HK-2 (cell line): ENCODE measurements around the gene CTDSPL.
"Not testable (repeated sequence)": the region's sequence is repeated elsewhere in the genome, so short reads cannot be mapped to it uniquely, and the experiment has no call there.

Source experiments
- DNase-seq: peaks from one replicate; pipeline ENCODE4 v3.0.0-alpha.2; 2018; ENCODE audit not compliant: unreplicated experiment

The CTDSPL gene

DNA sequence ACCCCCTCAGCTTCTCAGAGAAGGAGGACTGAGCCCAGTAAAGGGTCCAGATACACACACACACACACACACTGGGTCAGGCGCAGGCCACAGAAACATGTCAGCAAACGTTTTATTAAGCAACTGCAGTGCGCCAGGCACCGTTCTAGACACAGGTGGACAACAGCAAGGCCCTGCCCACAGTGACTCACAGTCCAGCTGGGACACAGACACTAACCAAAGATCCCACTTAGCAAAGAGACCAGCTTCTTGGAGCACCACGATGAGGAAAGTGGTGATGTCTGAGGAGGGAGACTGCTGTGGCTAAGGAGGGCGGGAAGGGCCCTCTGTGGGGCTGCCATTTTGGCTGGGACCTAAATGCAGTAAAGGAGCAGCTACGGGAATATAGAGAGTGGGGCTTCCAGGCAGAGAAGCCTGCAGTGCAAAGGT is 126.1 kb downstream of the CTDSPL start:
- no peak for DNase-seq

DNA sequence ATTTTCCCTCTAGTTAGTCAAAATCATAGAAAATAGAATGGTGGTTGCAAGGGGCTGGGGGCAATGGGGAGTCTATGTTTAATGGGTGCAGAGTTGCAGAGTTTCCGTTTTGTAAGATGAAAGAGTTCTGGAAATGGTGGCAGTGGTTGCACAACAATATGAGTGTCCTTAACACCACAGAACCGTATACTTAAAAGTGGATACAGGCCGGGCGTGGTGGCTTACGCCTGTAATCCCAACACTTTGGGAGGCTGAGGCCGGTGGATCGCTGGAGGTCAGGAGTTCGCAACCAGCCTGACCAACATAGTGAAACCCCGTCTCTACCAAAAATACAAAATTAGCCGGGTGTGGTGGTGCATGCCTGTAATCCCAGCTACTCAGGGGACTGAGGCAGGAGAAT is 126.7 kb downstream of the CTDSPL start:
- DNase-seq: not testable (repeated sequence)

DNA sequence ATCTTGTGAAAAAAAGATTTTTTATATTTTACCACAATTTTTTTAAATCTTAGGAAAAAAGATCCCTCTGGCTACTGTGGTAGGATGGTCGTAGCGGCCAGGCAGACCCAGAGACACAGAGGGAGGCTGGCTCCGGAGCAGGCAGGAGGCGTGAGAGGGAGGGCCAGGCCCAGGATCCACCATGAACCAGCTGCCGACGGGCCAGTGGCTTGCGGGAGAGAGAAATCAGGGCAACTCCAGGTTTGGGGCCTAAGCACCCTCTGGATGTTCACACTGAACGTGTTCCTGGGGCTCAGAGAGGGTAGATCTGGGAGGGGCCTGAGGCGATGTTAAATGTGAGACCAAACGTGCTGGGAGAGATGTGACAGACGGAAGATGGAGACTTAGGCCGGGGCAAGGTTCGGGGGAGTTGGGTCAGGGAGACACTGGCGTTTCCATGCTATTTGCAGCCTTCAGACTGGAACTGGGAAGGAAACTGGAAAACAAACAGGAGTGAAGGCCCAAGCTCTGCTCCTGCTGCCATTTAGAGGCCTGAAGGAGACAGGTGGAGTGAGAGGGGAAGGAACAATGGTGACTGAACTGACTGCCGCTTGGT is 127.3 kb downstream of the CTDSPL start:
- no peak for DNase-seq

DNA sequence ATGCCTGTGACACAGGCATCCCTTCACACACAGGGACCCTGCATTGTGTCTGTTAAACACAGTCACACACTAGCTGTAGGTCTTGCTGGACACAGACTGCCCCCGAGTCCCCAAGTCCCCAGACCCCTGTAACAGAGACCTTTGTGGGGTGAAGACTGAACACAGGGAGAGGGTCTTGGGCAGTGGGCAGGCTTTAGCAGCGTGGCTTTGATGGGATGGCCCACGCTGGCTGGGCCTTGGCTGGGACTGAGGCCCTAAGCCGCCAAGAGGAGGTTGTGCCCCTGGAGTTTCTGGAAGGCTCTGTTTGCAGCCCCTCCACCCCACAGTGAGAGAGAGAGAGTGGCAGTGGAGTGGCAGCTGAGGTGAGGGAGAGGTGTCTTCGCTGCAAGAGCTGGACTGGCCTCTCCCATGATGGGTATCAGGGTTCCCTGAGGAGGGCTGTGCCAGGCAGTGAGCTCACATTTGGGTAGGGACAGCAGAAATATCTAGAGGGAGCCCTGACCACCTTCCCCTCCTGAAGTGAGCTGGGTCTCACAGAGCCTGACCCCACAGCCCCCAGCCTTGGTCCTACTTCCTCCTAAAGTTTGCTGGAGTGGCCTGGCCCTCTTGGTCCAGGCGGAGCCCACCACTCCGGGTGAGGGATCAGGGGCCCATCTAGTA is 128.3 kb downstream of the CTDSPL start:
- DNase-seq: no peak

DNA sequence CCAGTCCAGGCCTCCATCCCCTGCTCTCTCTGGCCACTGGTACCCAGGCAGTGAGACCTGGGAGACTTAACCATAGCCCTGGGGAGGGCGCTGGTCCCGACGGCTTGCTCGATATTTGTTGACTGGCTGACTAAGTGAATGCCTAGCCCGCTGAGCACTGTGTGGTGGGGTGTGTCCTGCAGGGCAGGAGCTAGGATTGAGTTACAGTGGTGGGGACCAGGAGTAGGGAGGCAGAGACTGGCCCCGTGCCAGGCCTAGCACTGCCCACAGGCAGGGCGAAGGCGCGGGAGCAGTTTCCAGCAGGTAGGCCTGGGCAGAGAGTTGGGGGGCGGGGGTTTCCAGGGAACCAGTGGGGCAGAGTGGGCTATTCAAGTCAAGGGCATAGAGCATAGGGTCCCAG is 128.8 kb downstream of the CTDSPL start, which contains the start of gene VILL:
TSS of gene VILL (plus strand) at position 260 of the 400 bp plus-strand sequence. CDS start 2,887 bp downstream, outside the sequence.
- DNase-seq: no peak

DNA sequence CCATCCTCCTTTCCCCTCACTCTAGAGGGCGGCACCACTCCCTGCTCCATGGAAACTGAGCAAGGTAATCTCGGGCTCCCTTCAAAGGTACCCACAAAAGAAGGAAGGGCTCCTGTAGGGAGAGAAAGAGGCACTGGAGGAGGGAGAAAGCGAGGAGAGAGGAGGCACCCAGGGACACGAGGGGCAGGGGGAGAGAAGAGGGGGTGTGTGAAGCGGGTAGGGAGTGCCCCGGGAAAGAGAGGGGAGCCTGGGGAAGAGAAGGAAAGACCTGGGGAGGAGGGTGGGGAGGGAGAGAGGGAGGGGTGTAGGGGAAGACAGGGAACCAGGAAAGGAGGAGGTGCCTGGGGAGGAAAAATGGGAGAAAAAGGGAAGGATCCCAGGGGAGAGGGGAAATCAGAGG is 129.4 kb downstream of the CTDSPL start:
- DNase-seq: no peak

DNA sequence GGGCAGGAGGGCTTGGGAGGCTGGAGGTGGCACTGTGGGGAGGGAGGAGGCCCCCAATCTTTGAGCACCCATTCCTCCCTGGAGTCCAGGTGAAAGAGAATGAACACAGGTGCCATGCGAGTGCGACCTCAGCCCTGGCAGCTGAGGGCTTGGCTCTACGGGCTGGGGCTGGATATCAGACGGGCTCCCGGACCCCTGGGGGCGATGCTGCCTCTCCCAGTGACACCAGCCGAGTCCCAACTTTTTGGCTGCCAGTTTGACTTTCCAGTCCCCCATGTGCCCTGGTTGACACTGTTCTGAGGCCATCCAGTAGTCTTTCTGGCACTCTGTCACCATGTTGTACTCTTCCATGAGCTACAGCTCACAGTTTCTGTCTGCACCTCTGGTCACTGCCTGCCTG is 130.1 kb downstream of the CTDSPL start:
- DNase-seq: no peak

DNA sequence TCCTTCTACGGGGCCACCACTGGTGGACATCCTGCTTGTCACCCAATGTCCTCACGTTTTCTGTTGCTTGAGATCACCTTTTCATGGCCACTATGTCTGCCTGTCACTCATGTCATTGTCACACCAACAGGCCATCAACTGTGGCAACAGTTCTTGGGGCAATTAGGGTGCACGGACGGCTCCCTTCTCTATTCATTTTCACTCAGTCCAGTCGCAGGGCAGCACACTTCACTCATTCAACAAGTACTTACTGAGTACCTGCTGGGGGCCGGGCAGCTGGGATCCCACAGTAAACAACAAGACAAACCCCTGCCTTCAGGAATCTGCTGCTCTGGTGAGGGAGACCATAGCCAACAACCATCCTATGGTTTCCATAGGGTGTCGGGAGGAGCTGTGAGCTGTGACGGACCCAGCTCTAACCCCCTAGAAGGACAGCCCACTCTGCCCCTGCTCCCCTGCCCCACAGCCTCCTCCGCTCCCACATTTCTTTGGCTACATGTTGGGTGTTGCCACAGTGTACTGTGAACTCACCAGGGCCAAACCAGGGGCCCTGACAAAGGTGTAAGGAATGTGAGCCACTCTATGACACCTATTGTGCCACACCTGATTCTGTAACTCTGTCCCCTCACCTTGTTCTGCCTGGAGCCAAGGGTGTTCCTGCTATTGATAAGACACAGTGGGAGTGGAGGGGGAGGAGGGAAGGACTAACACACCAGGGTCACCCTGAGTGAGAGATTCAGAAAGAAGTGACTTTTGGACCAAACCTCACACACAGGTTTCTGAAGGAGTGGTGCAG is 130.8 kb downstream of the CTDSPL start:
- no peak for DNase-seq

DNA sequence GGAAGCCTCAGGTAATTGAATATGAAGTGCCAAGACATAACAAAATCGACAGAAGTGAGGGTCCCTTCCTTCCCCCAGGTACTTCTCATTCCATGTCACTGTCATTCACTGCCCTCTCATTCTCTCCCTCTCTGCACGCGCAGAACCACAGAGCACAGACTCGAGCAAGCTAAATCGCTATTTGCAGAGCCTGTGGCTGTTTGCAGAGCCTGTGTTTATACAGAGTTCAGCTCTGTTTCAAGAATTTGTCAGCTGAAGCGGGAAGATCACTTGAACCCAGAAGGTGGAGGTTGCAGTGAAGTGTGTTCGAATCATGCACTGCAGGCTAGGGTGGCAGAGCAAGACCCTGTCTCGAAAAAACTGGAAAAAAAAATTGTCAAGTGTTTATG is 131.4 kb downstream of the CTDSPL start:
- DNase-seq: no peak

DNA sequence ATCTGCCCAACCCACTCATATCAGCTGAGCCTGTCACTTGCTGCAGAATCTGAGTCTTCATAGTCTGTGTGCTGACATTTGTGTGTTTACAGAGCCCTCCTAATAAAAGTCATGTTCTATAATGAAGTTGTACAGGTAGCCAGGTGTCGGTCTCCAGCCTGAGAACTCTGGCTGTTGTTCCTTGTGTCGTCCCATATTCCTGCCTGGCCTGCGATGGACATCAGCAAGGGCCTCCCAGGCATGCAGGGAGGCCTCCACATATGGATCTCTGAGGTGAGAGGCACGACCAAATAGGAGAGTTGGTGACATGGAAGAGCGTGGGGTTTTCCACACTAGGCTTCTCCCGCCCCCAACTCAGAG is 131.8 kb downstream of the CTDSPL start:
- no peak for DNase-seq

DNA sequence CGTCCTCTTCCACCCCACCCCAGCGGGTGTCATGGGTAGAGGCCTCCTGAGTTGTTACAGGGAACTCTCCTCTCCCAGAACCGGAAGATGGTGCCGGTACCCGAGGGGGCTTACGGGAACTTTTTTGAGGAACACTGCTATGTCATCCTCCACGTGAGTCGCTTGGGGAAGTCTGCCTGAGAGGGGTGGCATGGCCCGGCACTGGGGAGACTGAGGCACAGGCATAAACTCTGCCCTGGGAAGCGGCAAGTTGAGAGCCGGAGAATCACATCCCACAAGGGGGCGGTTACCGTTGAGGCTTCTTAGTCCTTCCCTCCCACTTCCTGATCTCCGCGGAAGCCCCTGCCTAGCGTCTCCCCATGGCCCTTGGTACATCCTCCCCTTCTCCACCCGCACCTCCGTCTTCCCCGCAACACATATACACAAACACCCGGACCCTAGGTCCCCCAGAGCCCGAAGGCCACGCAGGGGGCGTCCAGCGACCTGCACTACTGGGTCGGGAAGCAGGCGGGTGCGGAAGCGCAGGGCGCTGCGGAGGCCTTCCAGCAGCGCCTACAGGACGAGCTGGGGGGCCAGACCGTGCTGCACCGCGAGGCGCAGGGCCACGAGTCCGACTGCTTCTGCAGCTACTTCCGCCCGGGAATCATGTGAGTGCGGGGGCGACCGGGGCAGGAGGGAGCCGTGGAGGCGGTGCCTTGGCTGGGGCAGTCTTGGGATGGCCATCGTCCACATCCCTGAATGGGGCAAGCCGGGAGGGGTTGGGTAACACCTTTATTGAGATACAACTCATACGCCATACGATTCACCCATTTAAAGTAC is 132.3 kb downstream of the CTDSPL start:
- no peak for DNase-seq

DNA sequence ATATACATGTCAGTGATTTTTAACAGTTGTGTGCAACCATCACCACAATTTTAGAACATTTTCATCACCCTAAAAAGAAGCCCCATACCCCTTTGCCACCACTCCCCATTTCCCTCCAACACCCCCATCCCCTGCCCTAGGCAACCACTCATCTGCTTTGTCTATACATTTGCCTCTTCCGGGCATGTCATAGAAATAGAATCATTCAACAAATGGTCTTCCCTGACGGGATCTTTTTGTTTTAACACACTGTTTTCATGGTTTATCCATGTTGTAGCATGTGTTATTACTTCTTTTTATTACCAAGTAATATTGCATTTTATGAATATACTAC is 132.9 kb downstream of the CTDSPL start:
- DNase-seq: no peak

DNA sequence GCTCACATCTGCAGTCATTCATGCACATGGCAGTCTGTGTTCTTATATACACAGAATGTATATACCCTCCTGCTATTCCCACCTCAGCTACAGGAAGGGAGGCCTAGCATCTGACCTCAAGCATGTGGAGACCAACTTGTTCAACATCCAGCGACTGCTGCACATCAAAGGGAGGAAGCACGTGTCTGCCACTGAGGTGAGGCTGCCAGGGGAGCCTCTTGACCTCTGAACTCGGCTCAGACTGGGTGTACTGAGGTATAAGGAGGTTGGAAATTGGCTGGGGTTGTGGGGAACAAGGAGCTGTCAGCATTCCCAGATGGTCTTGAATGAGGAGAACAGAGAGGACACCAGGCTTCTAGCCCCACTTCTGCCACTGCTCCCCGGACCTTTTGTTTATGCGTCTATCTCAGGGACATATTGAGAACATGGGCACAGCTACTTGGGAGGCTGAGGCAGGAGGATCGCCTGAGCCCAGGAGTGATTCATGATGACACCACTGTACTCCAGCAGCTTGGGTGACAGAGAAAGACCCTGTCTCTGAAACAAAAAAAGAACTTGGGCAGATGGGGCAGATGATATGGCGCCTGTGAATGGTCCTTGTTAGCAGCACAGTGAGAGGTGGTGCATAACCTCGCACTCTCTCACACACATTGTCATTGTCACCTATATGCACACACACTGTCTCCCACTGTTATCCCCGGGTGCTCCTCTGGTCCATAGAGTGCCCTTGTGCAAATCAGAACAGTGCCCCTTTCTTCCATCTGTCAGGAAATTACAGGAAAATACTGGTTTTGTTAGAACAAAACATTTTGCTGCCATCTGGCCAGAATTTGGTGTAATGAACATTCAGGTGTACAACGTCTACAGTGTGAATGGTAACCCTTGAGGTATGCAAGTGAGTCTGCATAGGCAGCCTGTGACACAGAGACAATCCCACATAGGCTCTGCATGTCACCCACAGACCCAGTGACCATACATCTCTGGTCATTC is 134.3 kb downstream of the CTDSPL start:
- no peak for DNase-seq

DNA sequence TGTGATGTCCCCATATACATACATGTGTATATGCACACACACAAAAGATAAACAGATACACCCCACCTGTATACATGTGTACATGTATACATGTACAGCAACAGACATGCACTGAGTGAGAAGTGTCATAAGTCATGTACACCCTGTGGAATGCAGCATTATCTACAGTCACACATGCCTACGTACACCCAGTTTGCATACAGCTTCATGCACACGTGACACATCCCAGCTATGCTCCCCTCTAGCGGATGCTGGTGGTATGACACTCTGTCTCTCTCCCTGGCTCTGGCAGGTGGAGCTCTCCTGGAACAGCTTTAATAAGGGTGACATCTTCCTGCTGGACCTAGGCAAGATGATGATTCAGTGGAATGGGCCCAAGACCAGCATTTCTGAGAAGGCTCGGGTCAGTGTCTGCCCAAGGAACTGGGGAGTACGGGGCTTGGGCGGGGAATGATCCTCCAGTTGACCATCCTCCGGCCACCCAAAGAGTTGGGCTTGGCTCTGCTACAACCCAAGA is 135.2 kb downstream of the CTDSPL start:
- DNase-seq: peak; percentile 77

DNA sequence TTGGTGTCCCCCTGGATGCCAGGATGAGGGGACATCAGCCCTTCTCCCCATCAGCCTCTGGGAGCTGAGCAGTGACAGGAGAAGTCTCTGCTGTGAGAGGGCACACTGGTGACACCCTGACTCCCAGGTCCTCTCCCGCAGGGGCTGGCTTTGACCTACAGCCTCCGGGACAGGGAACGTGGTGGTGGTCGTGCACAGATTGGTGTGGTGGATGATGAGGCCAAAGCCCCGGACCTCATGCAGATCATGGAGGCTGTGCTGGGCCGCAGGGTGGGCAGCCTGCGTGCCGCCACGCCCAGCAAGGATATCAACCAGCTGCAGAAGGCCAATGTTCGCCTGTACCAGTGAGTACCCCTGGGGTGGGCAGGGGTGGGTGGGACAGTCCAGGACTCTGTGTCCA is 135.7 kb downstream of the CTDSPL start:
- no peak for DNase-seq

DNA sequence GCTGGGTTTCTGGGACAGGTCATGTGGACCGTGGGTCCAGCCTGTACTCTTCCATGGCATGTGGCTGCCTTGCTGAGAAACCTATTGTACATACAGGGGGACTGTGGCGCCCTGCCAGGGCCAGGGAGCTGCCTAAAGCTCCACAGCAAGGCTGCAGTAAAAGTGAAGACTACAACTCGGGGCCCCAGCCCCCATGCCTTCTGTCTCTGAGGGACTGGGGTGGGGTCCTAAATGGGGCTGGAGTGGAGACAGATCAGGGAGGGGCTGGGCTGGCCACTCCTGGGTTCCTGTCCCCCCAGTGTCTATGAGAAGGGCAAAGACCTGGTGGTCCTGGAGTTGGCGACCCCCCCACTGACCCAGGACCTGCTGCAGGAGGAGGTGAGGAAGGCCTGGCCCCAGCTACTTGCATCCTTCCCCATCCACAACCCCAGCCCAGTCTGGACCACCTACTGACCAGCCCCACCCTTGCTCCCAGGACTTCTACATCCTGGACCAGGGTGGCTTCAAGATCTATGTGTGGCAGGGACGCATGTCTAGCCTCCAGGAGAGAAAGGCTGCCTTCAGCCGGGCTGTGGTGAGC is 136.2 kb downstream of the CTDSPL start:
- DNase-seq: no peak

DNA sequence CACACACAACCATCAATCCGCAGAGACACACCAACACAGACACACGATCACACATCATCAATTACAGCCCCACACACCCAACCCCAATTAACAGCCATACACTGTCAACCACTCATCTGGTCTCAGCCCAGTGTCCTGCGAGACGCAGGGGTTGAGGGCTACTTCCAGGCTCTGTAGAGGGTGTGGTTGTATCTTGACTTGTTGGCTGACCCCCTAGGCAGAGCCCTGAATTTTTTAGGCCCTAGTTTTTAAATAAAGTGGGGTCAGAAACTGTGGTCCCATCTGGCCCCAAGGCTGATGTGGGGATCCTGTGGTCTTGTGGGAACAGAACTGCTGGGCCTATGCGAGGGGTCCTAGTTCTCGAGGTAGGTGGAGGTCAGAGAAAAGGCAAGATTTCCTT is 138.2 kb downstream of the CTDSPL start:
- no peak for DNase-seq

DNA sequence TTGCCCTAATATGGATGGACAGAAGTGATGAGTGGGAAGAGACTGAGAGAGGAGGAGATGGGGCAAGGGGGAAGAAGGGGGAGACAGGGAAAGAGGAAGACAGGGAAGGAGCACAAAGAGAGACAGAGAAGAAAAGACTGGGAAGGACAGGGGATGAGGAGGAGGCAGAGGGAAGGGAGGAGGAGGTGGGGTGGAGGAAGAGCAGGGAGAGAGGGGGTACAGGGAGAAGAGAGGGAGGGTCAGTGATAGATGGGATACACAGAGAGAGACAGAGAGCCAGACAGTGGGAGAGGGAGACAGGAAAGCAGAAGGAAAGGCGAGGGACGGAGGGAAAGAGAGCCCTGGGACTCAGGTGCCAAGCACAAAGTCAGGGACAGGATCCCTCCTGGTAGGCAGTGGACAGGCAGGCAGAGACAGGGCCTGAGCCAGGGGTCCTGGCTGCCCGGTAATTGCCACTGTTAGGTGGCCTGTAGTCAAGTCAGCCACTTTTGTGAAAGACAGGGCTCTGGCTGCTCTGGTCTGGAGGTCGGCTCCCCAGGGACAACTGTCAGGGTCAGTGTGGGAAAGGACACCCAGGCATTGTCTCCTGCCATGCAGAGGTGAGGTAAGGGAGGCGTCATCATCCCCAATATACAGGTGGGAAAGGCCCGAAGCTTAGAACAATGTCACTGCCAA is 138.7 kb downstream of the CTDSPL start:
- no peak for DNase-seq

DNA sequence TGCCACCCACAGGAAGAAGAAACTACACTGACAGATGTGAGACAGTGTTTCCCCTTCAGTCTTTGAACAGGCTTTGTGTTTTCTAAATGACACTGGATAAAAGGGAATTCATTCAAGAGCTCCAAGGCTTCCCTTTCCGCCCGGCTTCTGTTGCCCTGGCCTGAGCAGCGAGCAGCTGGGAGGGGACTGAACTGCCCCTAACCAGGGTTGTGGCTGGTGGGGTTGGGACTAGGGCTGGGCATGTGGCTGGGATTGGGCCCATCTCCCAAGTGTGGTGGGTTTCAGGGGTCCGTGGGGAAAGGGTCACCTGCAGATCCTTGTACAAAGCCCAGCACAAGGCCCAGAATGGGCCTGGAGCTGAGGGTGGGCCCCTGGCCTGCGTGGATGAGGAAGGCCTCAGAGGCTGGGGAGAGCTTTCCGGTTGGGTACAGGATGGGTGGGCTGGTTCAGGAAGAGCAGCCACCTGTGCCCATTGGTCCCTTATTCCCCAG is 139.3 kb downstream of the CTDSPL start:
- no peak for DNase-seq
